Cardiac muscle cell (in vitro differentiated cells and primary cell): ENCODE data around the gene EDRF1. TPM values are rescaled to one million over a fixed set of nuclear protein-coding genes. Genes with fewer than 3 reads are reported as not detected.

ENCODE experiments used
- DNase-seq, 2 donors: peaks; one replicate each; pipeline versions ENCODE4 v3.0.0 to v3.0.0-alpha.2; 2010 to 2017; ENCODE audit warnings: low read depth in 1 of 2, low spot score in 1 of 2
- H3K27ac ChIP-seq: fragments of 200-600 bp; sonication (generic); 2 replicates; pipeline ENCODE4 v1.5.1; 2016
- H3K27me3 ChIP-seq: fragments of 200-600 bp; sonication (generic); 2 replicates; pipeline ENCODE4 v1.6.0; 2016; ENCODE audit warnings: control low read depth
- H3K36me3 ChIP-seq: fragments of 200-600 bp; sonication (generic); 2 replicates; pipeline ENCODE4 v1.5.1; 2016; ENCODE audit warnings: control low read depth
- H3K4me1 ChIP-seq: fragments of 200-600 bp; sonication (generic); 2 replicates; pipeline ENCODE4 v1.8.1; 2017; ENCODE audit warnings: low read depth, mild to moderate bottlenecking, mixed run types
- H3K4me3 ChIP-seq: fragments of 200-600 bp; sonication (generic); 2 replicates; pipeline ENCODE4 v1.5.1; 2016; ENCODE audit warnings: mild to moderate bottlenecking
- H3K9me3 ChIP-seq: fragments of 200-600 bp; sonication (generic); 2 replicates; pipeline ENCODE4 v1.5.1; 2017; ENCODE audit warnings: low read depth, mild to moderate bottlenecking, control low read depth
- CTCF ChIP-seq: IDR thresholded peaks from 2 replicates; pipeline ENCODE4 v1.5.1; 2012; ENCODE audit warnings: low read depth, mild to moderate bottlenecking, low read length
- polyA plus RNA-seq: library from polyadenylated mRNA; unstranded; fragments of >200 nt; fragmentation: Nextera tagmentation; extraction: Ambion mirVana; gene quantifications from 2 replicates; pipeline ENCODE4 v1.2.1, GENCODE V29; 2016
- total RNA-seq: library from RNA; depleted of rRNA; stranded (reverse); fragments of >200 nt; gene quantifications from 2 replicates; pipeline ENCODE4 v1.2.3, GENCODE V29; 2016

EDRF1 gene
- total and polyA plus RNA-seq, 2 experiments from 2014 or later, result 10.4 to 23.8 TPM

DNA sequence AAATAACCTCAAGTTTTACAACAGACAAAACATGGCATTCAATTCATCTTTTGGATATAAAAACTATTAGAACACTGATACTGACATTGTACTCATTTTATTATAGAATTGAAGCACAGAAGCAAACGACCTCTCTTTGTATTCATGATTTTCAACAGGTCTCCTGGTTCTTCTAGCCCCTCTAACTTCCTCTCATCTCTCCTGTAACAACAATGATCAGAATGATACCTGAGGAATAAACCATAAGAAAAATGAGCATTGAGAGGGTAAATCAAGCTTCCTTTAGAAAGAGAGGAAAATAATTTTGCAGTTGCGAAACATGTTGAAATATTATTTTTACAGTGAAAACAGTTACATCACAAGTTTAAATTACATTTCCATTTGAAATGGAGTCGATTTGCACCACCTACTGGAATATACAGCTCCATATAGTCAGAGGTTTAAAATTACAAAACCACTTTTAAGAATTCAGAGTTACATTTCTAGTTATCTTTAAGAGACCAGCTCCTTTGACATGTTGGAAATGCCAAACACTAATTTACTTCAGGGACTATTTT lies 19.1 kb upstream of the EDRF1 start:
- H3K27me3 ChIP-seq, result no peaks in the 10 kb centered on the region
- TF ChIP-seq CTCF, result peak; percentile 24
- DNase-seq, result peak in 1 of 2 donors; percentile 44

DNA sequence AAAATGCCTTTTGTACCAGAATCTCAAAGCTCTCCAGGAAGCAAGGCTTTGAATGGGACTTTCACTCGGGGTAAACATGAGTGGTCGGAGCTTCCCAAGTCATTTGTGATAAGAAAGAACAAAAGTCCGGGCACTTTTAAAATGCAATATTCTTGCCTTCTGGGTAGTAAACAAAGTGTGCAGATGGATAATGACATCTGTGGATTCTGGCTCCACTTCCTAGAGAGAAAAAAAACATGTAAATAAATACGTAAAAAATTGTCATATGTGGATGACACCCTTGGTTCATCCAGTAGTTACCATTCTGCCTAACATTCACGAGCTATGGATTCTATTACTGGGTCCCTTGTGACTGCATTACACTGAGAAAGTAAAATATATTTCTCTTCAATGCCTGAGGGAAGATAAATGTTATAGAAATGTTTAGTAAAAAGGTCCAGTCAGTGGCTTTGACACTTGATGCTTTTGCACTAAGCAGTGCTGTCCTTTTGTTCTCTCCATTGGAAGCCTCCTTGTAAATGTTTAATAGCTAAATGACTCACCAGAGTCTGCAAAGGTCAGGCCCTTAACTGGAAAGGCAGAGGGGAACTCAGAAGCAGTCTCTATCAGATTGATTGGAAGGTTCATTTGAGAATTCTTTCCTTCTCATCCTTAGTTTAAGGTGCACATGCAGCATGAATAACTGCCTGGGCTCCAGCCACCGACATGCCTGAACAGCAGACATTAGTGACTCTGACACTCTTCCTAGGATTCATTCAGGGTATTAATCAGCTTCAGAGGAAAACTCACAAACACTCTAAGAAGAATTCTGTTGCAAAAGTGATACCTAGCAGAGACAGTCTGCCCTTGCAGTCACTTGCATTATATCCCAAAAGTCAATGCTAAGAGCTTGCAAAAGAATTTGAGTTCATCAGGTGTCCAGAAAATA lies 11.7 kb upstream of the EDRF1 start:
- Histone ChIP-seq H3K4me1 (peaks cover 26% of the 10 kb centered on the region), H3K27me3 (no peaks in the 10 kb centered on the region), H3K4me3 (no peak overlapping the region), H3K9me3 (no peaks in the 10 kb centered on the region), H3K36me3 (no peaks in the 10 kb centered on the region), H3K27ac (peak overlapping the region; percentile 5)
- peak; percentile 6 to 13 for DNase-seq
- TF ChIP-seq CTCF, result no peak

More for the DNA sequence above, 19.1 kb upstream of the EDRF1 start:
- Histone ChIP-seq H3K36me3 (no peaks in the 10 kb centered on the region), H3K4me3 (no peak overlapping the region), H3K27ac (no peak overlapping the region), H3K9me3 (no peaks in the 10 kb centered on the region), H3K4me1 (no peaks in the 10 kb centered on the region)

DNA sequence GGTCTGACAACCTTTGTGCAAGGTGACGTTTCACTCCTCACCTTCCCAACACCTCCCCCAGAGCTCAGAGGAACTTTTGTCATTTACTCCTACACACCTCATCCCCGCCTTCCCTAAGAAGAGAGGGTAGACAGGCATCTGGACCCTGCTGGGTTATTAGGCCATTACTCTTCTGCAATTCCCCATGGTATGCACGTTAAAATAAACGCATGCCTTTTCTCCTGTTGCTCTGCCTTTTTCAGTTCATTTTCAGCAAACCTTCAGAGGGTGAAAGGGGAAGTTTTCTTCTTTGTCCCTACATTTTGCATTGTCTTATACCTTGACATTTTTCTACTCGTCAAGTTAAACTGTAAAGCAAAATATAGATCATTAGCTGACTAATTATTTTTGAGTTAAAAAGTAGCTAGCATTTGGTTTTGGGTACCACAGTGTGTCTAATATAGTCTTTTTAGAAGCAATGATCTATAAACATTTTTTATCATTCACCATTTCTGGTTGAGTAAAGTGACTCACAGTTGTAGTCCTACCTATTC lies 10.5 kb upstream of the EDRF1 start:
- Histone ChIP-seq H3K27ac (peak overlapping the region; percentile 19), H3K9me3 (no peaks in the 10 kb centered on the region), H3K36me3 (no peaks in the 10 kb centered on the region), H3K4me3 (no peak overlapping the region), H3K4me1 (peaks cover 26% of the 10 kb centered on the region), H3K27me3 (no peaks in the 10 kb centered on the region)
- DNase-seq, result no peak
- no peak for TF ChIP-seq CTCF

GRCh38 chr10:125709553-125710474 lies 9.7 kb upstream of the EDRF1 start:
- Histone ChIP-seq H3K9me3 (no peaks in the 10 kb centered on the region), H3K4me1 (peaks cover 26% of the 10 kb centered on the region), H3K36me3 (no peaks in the 10 kb centered on the region), H3K27me3 (no peaks in the 10 kb centered on the region), H3K4me3 (no peak overlapping the region), H3K27ac (no peak overlapping the region)
- TF ChIP-seq CTCF, result no peak
- peak in 1 of 2 donors; percentile 37 for DNase-seq
